ENCODE measurements around the gene ROR2. TPM values are rescaled to one million over a fixed set of nuclear protein-coding genes. Genes with fewer than 3 reads are reported as not detected.

ROR2 gene
- total RNA-seq, 1 donor from 2014 or later, result 0.32 TPM

- H3K4me3 ChIP-seq, result no peak overlapping the region
- no peak for DNase-seq (ENCODE audit: low spot score in 2 of 2)
- peaks cover 0 to 13% of the 10 kb centered on the region in 2 donors for H3K9me3 ChIP-seq
- intact Hi-C loops (cut with DNase I), result no loop called here
- no peaks in the 10 kb centered on the region for H3K4me1 ChIP-seq
- H3K27me3 ChIP-seq, result no peaks in the 10 kb centered on the region
- H3K27ac ChIP-seq, result no peak overlapping the region
- TF ChIP-seq CTCF (IDR thresholded peaks at IDR 0.05), result no peak
- no peaks in the 10 kb centered on the region for H3K36me3 ChIP-seq
Observed at GRCh38 chr9:91935805-91936514, 14.1 kb downstream of the ROR2 start.

- H3K4me3 ChIP-seq, result no peak overlapping the region
- no peak overlapping the region for H3K27ac ChIP-seq
- peaks cover 5 to 20% of the 10 kb centered on the region in 2 donors for H3K9me3 ChIP-seq
- H3K4me1 ChIP-seq, result no peaks in the 10 kb centered on the region
- no peaks in the 10 kb centered on the region for H3K27me3 ChIP-seq
- no peaks in the 10 kb centered on the region for H3K36me3 ChIP-seq
- TF ChIP-seq CTCF (IDR thresholded peaks at IDR 0.05), result no peak
- DNase-seq (ENCODE audit: low spot score in 2 of 2), result no peak
- intact Hi-C loops (cut with DNase I), result no loop called here
Observed at GRCh38 chr9:91935066-91935749, 14.8 kb downstream of the ROR2 start.

- H3K27me3 ChIP-seq, result no peaks in the 10 kb centered on the region
- no peak for DNase-seq (ENCODE audit: low spot score in 2 of 2)
- H3K9me3 ChIP-seq, result peaks cover 11 to 26% of the 10 kb centered on the region in 2 donors
- TF ChIP-seq CTCF (IDR thresholded peaks at IDR 0.05), result no peak
- no peaks in the 10 kb centered on the region for H3K36me3 ChIP-seq
- no peaks in the 10 kb centered on the region for H3K4me1 ChIP-seq
- H3K27ac ChIP-seq, result no peak overlapping the region
- intact Hi-C loops (cut with DNase I), result no loop called here
- no peak overlapping the region for H3K4me3 ChIP-seq
Observed at GRCh38 chr9:91934654-91935053, 15.4 kb downstream of the ROR2 start.

GRCh38 chr9:91933556-91934352 is 16.3 kb downstream of the ROR2 start:
- no peak for TF ChIP-seq CTCF (IDR thresholded peaks at IDR 0.05)
- peaks cover 13 to 28% of the 10 kb centered on the region in 2 donors for H3K9me3 ChIP-seq
- H3K36me3 ChIP-seq, result no peaks in the 10 kb centered on the region
- no peak overlapping the region for H3K27ac ChIP-seq
- no peak overlapping the region for H3K4me3 ChIP-seq
- intact Hi-C loops (cut with DNase I), result no loop called here
- no peaks in the 10 kb centered on the region for H3K27me3 ChIP-seq
- no peaks in the 10 kb centered on the region for H3K4me1 ChIP-seq
- no peak for DNase-seq (ENCODE audit: low spot score in 2 of 2)

GRCh38 chr9:91930475-91930874 is 19.6 kb downstream of the ROR2 start:
- no peaks in the 10 kb centered on the region for H3K27me3 ChIP-seq
- TF ChIP-seq CTCF (IDR thresholded peaks at IDR 0.05), result no peak
- no peak overlapping the region for H3K27ac ChIP-seq
- no peak overlapping the region for H3K4me3 ChIP-seq
- H3K4me1 ChIP-seq, result no peaks in the 10 kb centered on the region
- DNase-seq (ENCODE audit: low spot score in 2 of 2), result no peak
- intact Hi-C loops (cut with DNase I), result no loop called here
- no peaks in the 10 kb centered on the region for H3K36me3 ChIP-seq
- H3K9me3 ChIP-seq, result peaks cover 13 to 28% of the 10 kb centered on the region in 2 donors

Measured in ascending aorta (tissue), 2 donors.